ENCODE data around the gene FOXD4L1.
"Not testable (repeated sequence)": the region's sequence is repeated elsewhere in the genome, so short reads cannot be mapped to it uniquely, and the experiment has no call there.

FOXD4L1 gene

DNA sequence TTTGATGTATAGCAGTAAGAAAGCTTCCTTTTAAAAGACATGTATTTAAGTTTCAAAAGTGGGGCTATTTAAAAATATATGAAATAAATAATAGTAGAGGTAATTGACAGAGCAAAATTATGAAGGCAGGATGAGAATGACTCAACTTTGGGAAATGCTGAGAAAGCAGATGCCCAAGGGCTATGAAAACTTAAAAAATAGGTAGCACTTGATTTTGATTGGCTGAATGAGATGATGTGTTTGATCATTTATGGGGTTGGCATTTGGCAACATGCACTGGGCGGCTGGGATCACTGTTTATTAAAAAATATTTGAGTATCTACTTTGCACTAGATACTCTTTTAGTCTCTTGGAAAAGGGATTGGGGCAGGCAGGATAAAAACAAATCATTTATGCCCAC is 26.5 kb downstream of the FOXD4L1 start:
- DNase-seq (ENCODE audit: low read depth in 2 of 2) = not testable (repeated sequence)

DNA sequence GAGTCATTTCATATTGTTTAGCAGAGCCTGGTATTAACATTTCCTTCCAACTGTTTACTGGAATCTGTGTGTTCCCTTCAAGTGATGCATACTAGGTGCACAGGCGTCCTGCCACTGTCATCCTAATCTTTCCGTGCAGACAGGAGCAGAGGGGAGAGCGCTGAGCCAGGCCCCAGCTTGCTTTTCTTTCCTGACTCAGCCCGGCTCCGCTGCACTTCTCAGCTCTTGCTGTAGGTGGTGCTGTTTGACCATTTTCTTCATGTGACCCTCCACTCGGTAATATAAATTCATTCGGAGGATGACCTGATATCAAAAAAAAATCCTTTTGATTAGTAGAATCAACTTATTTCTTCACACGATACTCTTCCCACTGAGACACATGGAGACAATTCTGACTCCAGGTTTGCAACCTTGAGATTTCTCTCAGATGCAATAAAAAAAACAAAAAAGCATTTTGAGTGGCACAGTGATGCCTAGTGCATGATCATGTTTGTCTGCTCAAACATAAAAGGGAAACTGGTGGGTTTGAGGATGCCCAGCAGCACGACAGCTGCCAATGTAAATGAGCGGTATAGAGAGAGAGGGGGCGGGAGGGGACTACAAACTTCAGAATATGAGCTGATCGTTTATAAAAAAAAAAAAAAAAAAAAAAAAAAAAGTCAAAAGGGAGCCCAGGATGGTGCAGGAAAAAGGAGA is 29.0 kb downstream of the FOXD4L1 start:
- not testable (repeated sequence) for DNase-seq (ENCODE audit: low read depth in 2 of 2)

DNA sequence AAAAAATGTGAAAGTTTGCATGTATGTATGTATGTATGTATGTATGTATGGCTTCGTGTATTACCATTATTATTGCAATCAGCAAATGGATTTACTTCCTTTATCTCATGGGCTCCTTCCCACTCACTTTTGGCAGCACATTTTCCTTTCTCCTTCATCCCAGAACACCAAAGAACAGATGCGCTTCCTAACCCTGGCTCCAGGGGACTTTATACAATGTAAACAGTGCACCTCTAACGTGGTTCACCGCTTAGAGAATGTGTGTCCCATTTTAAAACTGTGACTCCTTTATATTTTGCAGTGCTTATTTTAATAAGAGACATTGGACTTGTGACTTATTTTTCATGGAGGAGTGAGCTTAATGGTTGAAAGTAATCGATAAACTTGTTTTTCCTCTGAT is 29.7 kb downstream of the FOXD4L1 start:
- not testable (repeated sequence) for DNase-seq (ENCODE audit: low read depth in 2 of 2)

DNA sequence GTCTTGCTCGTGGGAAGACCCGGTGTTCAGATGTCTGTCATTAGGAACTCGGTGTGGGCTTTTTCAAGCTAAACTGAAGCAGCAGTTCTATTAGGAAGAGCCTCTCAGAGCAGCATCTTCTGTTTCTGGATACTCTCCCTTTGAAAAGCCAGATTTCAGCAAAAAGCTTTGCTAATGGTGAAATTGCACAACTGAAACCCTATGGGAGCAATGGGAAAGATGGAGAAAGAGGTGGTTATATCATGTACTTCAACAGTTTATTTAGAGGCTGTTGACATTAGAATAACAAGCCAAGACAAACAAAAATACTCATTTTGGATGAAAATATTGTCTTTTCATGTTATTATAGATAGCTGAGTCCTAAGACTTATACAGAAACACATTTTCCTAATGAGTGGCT is 30.4 kb downstream of the FOXD4L1 start:
- DNase-seq (ENCODE audit: low read depth in 2 of 2) = not testable (repeated sequence)

DNA sequence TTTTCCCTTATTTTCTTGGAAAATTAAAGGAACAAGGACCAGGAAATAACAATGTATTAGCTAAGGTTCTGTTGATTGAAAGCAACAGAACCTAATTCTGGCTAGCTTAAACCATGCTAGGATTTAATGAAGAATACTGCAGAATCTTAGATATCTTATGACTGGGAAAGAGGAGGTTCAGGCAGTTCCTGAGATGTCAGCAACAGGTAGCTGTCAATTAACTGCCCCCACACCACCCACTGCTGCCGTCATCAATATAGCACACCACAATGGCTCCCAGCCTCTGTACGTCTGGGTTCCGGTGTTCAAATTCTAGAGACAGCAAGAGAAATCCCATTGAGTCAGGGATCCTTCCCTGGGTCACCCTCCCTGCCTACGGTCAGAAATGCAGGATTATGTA is 34.5 kb downstream of the FOXD4L1 start:
- DNase-seq (ENCODE audit: low read depth in 2 of 2) = not testable (repeated sequence)

DNA sequence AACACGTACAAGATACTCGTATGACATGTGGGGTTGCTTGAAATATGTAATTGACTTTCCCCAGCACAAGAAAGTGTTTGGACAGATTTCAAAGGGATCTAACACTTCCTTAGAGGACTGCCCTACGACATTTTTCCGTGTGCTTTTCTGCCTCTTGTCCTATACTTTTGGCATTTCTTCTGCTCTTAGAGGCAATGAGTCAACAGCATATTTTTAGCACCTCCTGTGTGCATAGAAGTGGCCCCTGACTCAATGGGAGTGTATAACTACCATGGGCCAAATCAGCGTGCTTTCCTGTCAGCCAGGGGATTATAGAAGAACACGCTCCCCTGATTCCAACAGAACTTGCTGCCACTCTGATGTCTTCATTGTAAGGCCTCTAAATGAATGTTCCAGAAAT is 38.1 kb downstream of the FOXD4L1 start:
- not testable (repeated sequence) for DNase-seq (ENCODE audit: low read depth in 2 of 2)

DNA sequence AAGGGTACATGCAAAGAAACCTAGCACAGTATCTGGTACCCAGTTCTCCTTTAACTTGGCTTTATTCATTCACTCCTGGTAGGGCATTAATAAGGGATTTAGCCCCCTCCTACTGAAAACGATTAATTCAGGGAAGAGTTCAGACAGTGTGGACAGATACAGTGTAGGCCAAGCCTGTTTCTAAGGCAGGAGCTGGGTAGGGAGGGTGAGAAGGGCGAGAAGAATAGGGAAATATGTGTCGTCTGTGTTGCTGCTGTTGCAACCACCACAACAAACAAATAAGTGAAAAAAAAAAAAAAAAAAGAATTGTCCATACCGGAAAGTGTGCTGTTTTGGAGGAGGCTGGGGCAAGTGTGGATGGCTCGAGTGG is 42.4 kb downstream of the FOXD4L1 start:
- not testable (repeated sequence) for DNase-seq (ENCODE audit: low read depth in 2 of 2)

DNA sequence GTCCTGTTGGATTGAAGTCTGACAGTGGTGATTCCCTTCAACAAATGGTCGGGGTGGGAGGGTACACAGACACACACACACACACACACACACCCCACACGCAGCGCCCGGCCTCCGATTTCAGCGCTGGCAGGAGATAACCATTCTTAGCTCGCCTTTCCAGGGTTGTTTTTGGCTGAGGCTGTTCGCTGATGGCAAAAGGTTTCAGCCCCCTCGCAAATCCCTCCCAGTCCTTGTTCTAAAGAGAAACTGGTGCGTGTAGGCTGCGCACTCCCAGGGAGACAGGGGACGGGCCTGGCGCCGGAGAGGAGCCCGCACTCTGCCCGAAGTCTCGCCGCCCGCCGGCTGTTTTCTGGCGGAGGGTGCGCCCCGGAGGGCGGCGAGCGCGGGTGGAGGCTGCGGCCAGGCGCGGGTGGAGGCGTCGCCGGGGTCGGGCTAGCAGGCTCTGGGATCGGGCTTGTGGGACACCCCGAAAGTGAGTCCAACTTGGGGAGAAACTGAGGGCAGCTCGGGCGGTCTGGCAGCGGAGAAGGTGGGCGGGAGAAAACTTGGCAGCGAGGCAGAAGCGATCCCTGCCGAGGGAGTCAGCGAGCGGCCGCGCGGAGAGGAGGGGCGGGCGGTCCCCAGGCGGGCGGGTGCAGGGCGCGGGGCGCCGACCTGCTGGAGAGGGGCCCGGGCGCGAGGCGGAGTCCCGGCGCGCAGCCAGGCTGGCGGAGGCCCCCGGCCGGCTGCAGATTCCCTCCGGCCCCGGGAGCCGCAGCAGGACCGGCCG is 42.9 kb downstream of the FOXD4L1 start:
- DNase-seq (ENCODE audit: low read depth in 2 of 2) = not testable (repeated sequence)

DNA sequence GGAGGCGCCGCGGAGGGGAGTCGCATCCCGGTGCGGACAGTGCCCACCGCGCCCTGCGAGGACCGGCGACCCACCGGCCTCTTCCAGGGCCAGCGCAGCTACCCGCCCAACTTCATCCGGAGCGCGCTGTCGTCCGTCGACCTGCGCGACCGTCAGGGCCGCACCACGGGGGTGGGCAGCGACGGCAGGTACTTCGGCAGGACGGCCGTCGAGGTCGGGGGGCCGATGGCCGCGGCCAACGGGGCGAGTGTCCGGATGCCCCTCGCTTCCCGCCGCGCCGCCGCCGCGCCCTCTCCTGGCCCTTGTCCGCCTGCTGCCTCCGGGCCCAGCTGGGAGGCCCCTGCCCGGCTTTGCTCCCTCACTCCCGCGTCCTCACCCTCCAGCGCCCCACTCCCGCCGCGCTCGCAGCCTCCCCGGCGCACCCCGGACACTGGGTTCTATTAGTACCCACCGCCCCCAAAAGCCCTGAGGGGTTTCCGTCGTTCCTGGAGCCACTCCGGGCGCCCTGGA is 43.6 kb downstream of the FOXD4L1 start:
- DNase-seq (ENCODE audit: low read depth in 2 of 2) = not testable (repeated sequence)

DNA sequence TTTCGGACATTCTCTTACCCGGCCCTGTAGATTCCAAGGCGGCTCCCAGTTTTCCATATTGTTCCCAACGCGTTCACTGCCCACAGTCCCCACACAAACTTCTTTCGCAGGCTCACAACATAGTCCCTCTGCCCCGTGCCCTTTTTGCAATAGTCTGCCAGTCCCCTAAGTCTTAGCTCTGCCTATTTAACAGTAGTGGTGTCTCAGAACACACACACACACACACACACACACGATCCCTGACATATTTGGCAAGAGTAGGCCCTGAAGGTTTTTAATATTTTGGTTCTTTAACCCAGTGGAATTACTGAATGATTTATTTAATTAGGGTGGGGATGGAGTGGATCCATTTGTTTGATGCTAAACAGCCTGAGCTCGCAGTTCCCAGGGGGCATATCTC is 44.1 kb downstream of the FOXD4L1 start:
- not testable (repeated sequence) for DNase-seq (ENCODE audit: low read depth in 2 of 2)
